ENCODE data around the gene MBD3. TPM values are rescaled to one million over a fixed set of nuclear protein-coding genes. Genes with fewer than 3 reads are reported as not detected.

The MBD3 gene
- total RNA-seq, 1 experiment from 2014 or later, result 128 TPM

- H3K36me3 Mint-ChIP-seq (ENCODE audit: insufficient read depth in 1 of 3, low read depth in 3 of 3), result peaks cover 51 to 87% (median 83%) of the 10 kb centered on the region in 3 experiments; a peak in 6 of 7 replicates
- H3K27me3 ChIP-seq (ENCODE audit: insufficient read depth, low read length), result no peaks in the 10 kb centered on the region
- H2BK15ac ChIP-seq (ENCODE audit: low read depth, low read length), result no peak overlapping the region
- no peaks in the 10 kb centered on the region for H4K20me1 ChIP-seq (ENCODE audit: control insufficient read depth, insufficient read depth, insufficient read length)
- no peak overlapping the region for H3K4me2 ChIP-seq (ENCODE audit: insufficient read depth, insufficient read length, low read length)
- H4K91ac ChIP-seq (ENCODE audit: insufficient read length, low read depth, low read length), result no peak overlapping the region
- no peak overlapping the region for H3K27ac ChIP-seq (ENCODE audit: insufficient read length, low read depth, low read length)
- H3K27me3 Mint-ChIP-seq (ENCODE audit: low read depth), result no peaks in the 10 kb centered on the region
- no peaks in the 10 kb centered on the region for H3K4me1 ChIP-seq (ENCODE audit: insufficient read depth, low read length)
- no peak overlapping the region for H3K4me3 Mint-ChIP-seq
- no peaks in the 10 kb centered on the region for H3K9me3 ChIP-seq (ENCODE audit: control insufficient read depth, low read depth, low read length)
- no peak overlapping the region for H3K18ac ChIP-seq (ENCODE audit: insufficient read length, low read depth, low read length)
- peaks cover 0 to 11% of the 10 kb centered on the region in 2 experiments; a peak in 3 of 4 replicates for H3K4me1 Mint-ChIP-seq
- no peak for TF ChIP-seq CTCF (conservative IDR thresholded peaks at IDR 0.05)
- no peak for DNase-seq
- no peak overlapping the region for H4K8ac ChIP-seq (replicated peaks; ENCODE audit: insufficient read length, low read depth, low read length)
- no peak overlapping the region for H4K5ac ChIP-seq (ENCODE audit: insufficient read length, low read depth, low read length)
- no peak overlapping the region for H3K14ac ChIP-seq (ENCODE audit: insufficient read depth, low read length)
- no peak overlapping the region for H3T11ph ChIP-seq (ENCODE audit: low read length)
- no peaks in the 10 kb centered on the region for H3K79me2 ChIP-seq (ENCODE audit: insufficient read depth, low read length)
- no peak overlapping the region for H2BK20ac ChIP-seq (ENCODE audit: low read depth, low read length, poor library complexity, severe bottlenecking)
- no peaks in the 10 kb centered on the region for H3K23me2 ChIP-seq (ENCODE audit: insufficient read length, low read depth, low read length, poor library complexity, severe bottlenecking)
- no peak overlapping the region; a peak in 1 of 7 replicates for H3K27ac Mint-ChIP-seq
- no peak overlapping the region for H2BK120ac ChIP-seq (ENCODE audit: low read depth, low read length, poor library complexity, severe bottlenecking)
- H2BK12ac ChIP-seq (ENCODE audit: insufficient read length, low read depth, low read length), result no peak overlapping the region
- no CpG with 5 or more reads among the region's 32 CpGs for WGBS (ENCODE audit: extremely low coverage, insufficient read length, low lambda C conversion rate)
- no peak overlapping the region for H3K23ac ChIP-seq (ENCODE audit: insufficient read length, low read depth, low read length)
- H2AK5ac ChIP-seq (ENCODE audit: insufficient read length, low read length), result no peak overlapping the region
- H3K4ac ChIP-seq (ENCODE audit: low read depth, low read length), result no peak overlapping the region
- H3K9me3 Mint-ChIP-seq, result no peaks in the 10 kb centered on the region
- H3K56ac ChIP-seq (ENCODE audit: insufficient read length, low read depth, low read length), result no peak overlapping the region
- H3K79me1 ChIP-seq (ENCODE audit: insufficient read depth, low read depth, low read length, poor library complexity, severe bottlenecking), result no peaks in the 10 kb centered on the region
- no peak overlapping the region for H3K9ac ChIP-seq (ENCODE audit: extremely low read depth, insufficient read length, low read length)
- H2AFZ ChIP-seq (ENCODE audit: low read length), result no peak overlapping the region
- no peak overlapping the region for H2BK5ac ChIP-seq (ENCODE audit: insufficient read length, low read length)
Observed at GRCh38 chr19:1613808-1614570, 21.3 kb upstream of the MBD3 start.

Measured in H9 (cell line).